Mesothelial cell of epicardium (in vitro differentiated cells): Measurements from ENCODE around the gene FNTB. TPM values are rescaled to one million over a fixed set of nuclear protein-coding genes. Genes with fewer than 3 reads are reported as not detected.

Source experiments
- DNase-seq, 2 experiments: peaks; one replicate each; pipeline ENCODE4 v3.0.0; 2021; ENCODE audit warnings: low spot score in 2 of 2; ENCODE audit not compliant: unreplicated experiment in 2 of 2
- H3K27ac Mint-ChIP-seq: 2 replicates; pipeline ENCODE4 v1.8.0; 2021; ENCODE audit warnings: mixed read lengths
- H3K27me3 Mint-ChIP-seq: 2 replicates; pipeline ENCODE4 v1.8.0; 2021; ENCODE audit warnings: low read depth, mixed read lengths
- H3K36me3 Mint-ChIP-seq: 2 replicates; pipeline ENCODE4 v1.8.0; 2021; ENCODE audit warnings: mixed read lengths
- H3K4me1 Mint-ChIP-seq: 2 replicates; pipeline ENCODE4 v1.8.0; 2021; ENCODE audit warnings: mixed read lengths
- H3K4me3 Mint-ChIP-seq: 2 replicates; pipeline ENCODE4 v1.8.0; 2021; ENCODE audit warnings: mild to moderate bottlenecking, moderate library complexity, mixed read lengths
- H3K9me3 Mint-ChIP-seq: 2 replicates; pipeline ENCODE4 v1.8.0; 2021; ENCODE audit warnings: mixed read lengths
- CTCF ChIP-seq: fragments of 200-600 bp; sonication (generic); IDR thresholded peaks from one replicate; pipeline ENCODE4 v1.5.0; 2021; ENCODE audit warnings: antibody characterized with exemption; ENCODE audit not compliant: unreplicated experiment
- total RNA-seq: library from RNA; stranded (reverse); gene quantifications from 3 replicates; pipeline ENCODE4 v1.2.1, GENCODE V29; 2021

Gene FNTB
- total RNA-seq, 1 donor from 2014 or later: 45.7 TPM

GRCh38 chr14:65053466-65053865, 66.8 kb downstream of the FNTB start:
- DNase-seq: peak in 1 of 2 experiments; percentile 16
- H3K4me3 Mint-ChIP-seq: no peak overlapping the region
- H3K36me3 Mint-ChIP-seq: peaks cover 36% of the 10 kb centered on the region
- peaks cover 3% of the 10 kb centered on the region for H3K4me1 Mint-ChIP-seq
- no peak overlapping the region for H3K27ac Mint-ChIP-seq
- no peak for TF ChIP-seq CTCF
- H3K9me3 Mint-ChIP-seq: peaks cover 3% of the 10 kb centered on the region
- H3K27me3 Mint-ChIP-seq: no peaks in the 10 kb centered on the region

GRCh38 chr14:65054471-65055085, 67.9 kb downstream of the FNTB start:
- no peaks in the 10 kb centered on the region for H3K27me3 Mint-ChIP-seq
- DNase-seq: no peak
- no peak overlapping the region for H3K27ac Mint-ChIP-seq
- H3K9me3 Mint-ChIP-seq: peaks cover 3% of the 10 kb centered on the region
- no peak overlapping the region for H3K4me3 Mint-ChIP-seq
- TF ChIP-seq CTCF: no peak
- H3K4me1 Mint-ChIP-seq: peaks cover 3% of the 10 kb centered on the region
- H3K36me3 Mint-ChIP-seq: peaks cover 36% of the 10 kb centered on the region

GRCh38 chr14:65057695-65058094, 71.0 kb downstream of the FNTB start:
- peak overlapping the region; percentile 40 for H3K27ac Mint-ChIP-seq
- H3K4me3 Mint-ChIP-seq: no peak overlapping the region
- H3K36me3 Mint-ChIP-seq: peaks cover 43% of the 10 kb centered on the region

GRCh38 chr14:65062096-65063075, 75.7 kb downstream of the FNTB start:
- Mint-ChIP-seq H3K9me3 (no peaks in the 10 kb centered on the region), H3K27ac (no peak overlapping the region), H3K4me3 (no peak overlapping the region), H3K4me1 (peaks cover 9% of the 10 kb centered on the region), H3K36me3 (peaks cover 55% of the 10 kb centered on the region), H3K27me3 (no peaks in the 10 kb centered on the region)
- TF ChIP-seq CTCF: no peak
- DNase-seq: no peak

More at GRCh38 chr14:65057695-65058094, 71.0 kb downstream of the FNTB start:
- Mint-ChIP-seq H3K9me3 (peaks cover 3% of the 10 kb centered on the region), H3K4me1 (peaks cover 3% of the 10 kb centered on the region), H3K27me3 (no peaks in the 10 kb centered on the region)
- TF ChIP-seq CTCF: no peak
- no peak for DNase-seq

GRCh38 chr14:65065719-65066118, 79.0 kb downstream of the FNTB start:
- no peaks in the 10 kb centered on the region for H3K9me3 Mint-ChIP-seq
- peaks cover 55% of the 10 kb centered on the region for H3K36me3 Mint-ChIP-seq
- no peak for DNase-seq
- no peaks in the 10 kb centered on the region for H3K27me3 Mint-ChIP-seq
- no peak overlapping the region for H3K27ac Mint-ChIP-seq
- H3K4me3 Mint-ChIP-seq: no peak overlapping the region
- peaks cover 14% of the 10 kb centered on the region for H3K4me1 Mint-ChIP-seq
- no peak for TF ChIP-seq CTCF
